ENCODE results near the gene OLFM4. TPM values are rescaled to one million over a fixed set of nuclear protein-coding genes. Genes with fewer than 3 reads are reported as not detected.

OLFM4 gene
- total RNA-seq, 2 experiments from 2014 or later = not detected

DNA sequence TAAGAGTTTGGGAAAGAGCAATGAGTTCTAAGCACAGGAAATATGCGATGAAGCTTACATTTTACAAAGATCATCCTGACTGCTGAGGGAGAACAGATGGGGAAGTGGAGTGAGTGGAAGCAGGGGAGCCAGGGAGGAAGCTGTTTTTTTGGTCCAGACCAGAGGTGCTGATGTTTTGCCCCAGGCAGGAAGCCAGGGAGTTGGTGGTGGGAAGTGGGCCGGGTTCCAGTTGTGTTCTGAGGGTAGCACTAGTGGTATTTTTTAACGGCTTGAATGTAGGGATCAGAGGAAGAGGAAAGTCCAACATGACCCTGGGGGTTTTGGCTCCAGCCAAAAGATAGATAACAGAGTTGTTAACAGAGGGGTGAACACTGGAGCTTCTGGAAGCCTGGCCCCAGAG, 20.7 kb upstream of the OLFM4 start:
- ChIA-PET CTCF (no interaction called here), POLR2A (no interaction called here)
- H3K4me1 ChIP-seq (ENCODE audit: insufficient read depth, low read length) = no peaks in the 10 kb centered on the region
- no peak overlapping the region for H3K27ac ChIP-seq (ENCODE audit: low read depth in 1 of 2, low read length in 2 of 2)
- H3K27me3 ChIP-seq (ENCODE audit: control insufficient read depth in 1 of 2, insufficient read depth in 2 of 2, low read length in 2 of 2) = peaks cover 0 to 5% of the 10 kb centered on the region in 2 experiments
- intact Hi-C loops (cut with DNase I, micrococcal nuclease) = no loop called here
- no peak for ATAC-seq (ENCODE audit: poor library complexity)
- H3K4me3 ChIP-seq (ENCODE audit: low read length) = no peak overlapping the region
- DNase-seq = no peak
- TF ChIP-seq, protein P1, sequence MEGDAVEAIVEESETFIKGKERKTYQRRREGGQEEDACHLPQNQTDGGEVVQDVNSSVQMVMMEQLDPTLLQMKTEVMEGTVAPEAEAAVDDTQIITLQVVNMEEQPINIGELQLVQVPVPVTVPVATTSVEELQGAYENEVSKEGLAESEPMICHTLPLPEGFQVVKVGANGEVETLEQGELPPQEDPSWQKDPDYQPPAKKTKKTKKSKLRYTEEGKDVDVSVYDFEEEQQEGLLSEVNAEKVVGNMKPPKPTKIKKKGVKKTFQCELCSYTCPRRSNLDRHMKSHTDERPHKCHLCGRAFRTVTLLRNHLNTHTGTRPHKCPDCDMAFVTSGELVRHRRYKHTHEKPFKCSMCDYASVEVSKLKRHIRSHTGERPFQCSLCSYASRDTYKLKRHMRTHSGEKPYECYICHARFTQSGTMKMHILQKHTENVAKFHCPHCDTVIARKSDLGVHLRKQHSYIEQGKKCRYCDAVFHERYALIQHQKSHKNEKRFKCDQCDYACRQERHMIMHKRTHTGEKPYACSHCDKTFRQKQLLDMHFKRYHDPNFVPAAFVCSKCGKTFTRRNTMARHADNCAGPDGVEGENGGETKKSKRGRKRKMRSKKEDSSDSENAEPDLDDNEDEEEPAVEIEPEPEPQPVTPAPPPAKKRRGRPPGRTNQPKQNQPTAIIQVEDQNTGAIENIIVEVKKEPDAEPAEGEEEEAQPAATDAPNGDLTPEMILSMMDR (IDR thresholded peaks at IDR 0.05) = no peak
- no peaks in the 10 kb centered on the region for H3K36me3 ChIP-seq (ENCODE audit: insufficient read depth, low read length)
- Mint-ChIP-seq H3K36me3 (ENCODE audit: low read depth) (no peaks in the 10 kb centered on the region), H3K27me3 (peaks cover 23% of the 10 kb centered on the region), H3K9me3 (no peaks in the 10 kb centered on the region), H3K4me1 (ENCODE audit: low read depth) (no peaks in the 10 kb centered on the region), H3K4me3 (no peak overlapping the region), H3K27ac (no peak overlapping the region)
- no peaks in the 10 kb centered on the region for H3K9me3 ChIP-seq (ENCODE audit: control insufficient read depth in 1 of 2, insufficient read depth in 1 of 2, low read length in 2 of 2)

DNA sequence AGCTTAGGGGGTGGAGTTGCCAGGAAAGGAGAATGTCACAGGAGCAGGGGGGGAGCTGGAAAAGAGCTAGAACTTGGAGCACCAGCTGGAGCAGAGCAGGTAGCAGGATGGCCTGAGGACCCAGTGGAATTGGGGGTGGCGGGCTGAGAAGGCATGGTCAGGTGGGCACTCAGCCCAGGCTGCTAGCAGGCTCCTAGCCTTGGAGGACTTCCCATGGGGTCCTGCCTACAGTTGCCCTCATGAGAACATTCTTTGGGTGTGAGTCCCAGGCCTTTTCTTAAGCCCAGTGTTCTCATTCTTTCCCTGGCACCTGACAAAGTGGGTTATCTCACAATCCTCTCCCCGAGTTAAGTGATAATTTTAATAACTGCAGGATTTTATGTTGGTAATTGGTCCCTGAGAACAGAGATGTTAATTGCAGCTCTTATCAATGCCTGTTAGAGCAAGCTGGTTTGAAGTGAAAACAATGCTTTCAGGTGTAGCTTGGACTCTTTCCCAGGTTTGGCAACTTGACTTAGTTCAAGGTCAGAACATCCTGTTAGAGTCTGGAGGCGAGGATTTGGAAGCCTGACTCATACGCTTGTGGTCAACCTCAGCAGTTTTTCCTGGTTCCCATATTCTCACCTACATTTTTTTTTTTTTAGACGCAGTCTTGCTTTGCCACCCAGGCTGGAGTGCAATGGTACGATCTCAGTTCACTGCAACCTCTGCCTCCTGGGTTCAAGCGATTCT, 18.1 kb upstream of the OLFM4 start:
- H3K4me1 Mint-ChIP-seq (ENCODE audit: low read depth) = no peaks in the 10 kb centered on the region
- TF ChIP-seq, protein P1 (IDR thresholded peaks at IDR 0.05) = no peak
- H3K27ac Mint-ChIP-seq = no peak overlapping the region
- no peaks in the 10 kb centered on the region for H3K9me3 Mint-ChIP-seq
- no peaks in the 10 kb centered on the region for H3K4me1 ChIP-seq (ENCODE audit: insufficient read depth, low read length)
- DNase-seq (no peak), ATAC-seq (ENCODE audit: poor library complexity) (no peak)
- POLR2A ChIA-PET = no interaction called here
- no peaks in the 10 kb centered on the region for H3K36me3 ChIP-seq (ENCODE audit: insufficient read depth, low read length)
- intact Hi-C loops (cut with DNase I, micrococcal nuclease) = no loop called here
- peaks cover 0 to 6% of the 10 kb centered on the region in 2 experiments for H3K27me3 ChIP-seq (ENCODE audit: control insufficient read depth in 1 of 2, insufficient read depth in 2 of 2, low read length in 2 of 2)
- H3K4me3 Mint-ChIP-seq = no peak overlapping the region
- peaks cover 0 to under 1% of the 10 kb centered on the region in 2 experiments for H3K9me3 ChIP-seq (ENCODE audit: control insufficient read depth in 1 of 2, insufficient read depth in 1 of 2, low read length in 2 of 2)
- no peak overlapping the region for H3K4me3 ChIP-seq (ENCODE audit: low read length)
- H3K27me3 Mint-ChIP-seq = peaks cover 31% of the 10 kb centered on the region
- CTCF ChIA-PET = no interaction called here
- no peaks in the 10 kb centered on the region for H3K36me3 Mint-ChIP-seq (ENCODE audit: low read depth)
- H3K27ac ChIP-seq (ENCODE audit: low read depth in 1 of 2, low read length in 2 of 2) = no peak overlapping the region

DNA sequence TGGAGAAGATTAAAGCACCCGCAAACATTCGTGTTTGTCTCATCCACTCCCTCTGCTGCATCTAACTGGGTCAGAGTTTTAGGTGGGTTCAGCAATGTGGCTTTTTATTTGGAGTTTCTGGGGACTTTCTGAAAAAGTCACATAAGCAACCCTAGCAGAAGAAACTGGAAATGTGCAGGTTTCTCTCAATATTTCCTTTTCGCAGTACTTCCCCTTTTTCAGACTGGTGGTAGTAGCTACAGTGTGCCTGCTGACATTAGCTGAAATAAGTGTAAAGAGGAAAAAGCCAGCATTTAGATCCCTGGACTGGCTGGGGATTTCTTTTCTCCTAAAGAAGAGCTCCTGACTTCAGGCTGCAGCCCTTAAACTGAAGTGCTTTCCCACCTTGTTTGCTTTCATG, 15.9 kb upstream of the OLFM4 start:
- Histone ChIP-seq H3K4me3 (ENCODE audit: low read length) (no peak overlapping the region), H3K9me3 (ENCODE audit: control insufficient read depth in 1 of 2, insufficient read depth in 1 of 2, low read length in 2 of 2) (peaks cover 0 to 5% of the 10 kb centered on the region in 2 experiments), H3K36me3 (ENCODE audit: insufficient read depth, low read length) (no peaks in the 10 kb centered on the region), H3K4me1 (ENCODE audit: insufficient read depth, low read length) (no peaks in the 10 kb centered on the region), H3K27me3 (ENCODE audit: control insufficient read depth in 1 of 2, insufficient read depth in 2 of 2, low read length in 2 of 2) (peaks cover 0 to 6% of the 10 kb centered on the region in 2 experiments), H3K27ac (ENCODE audit: low read depth in 1 of 2, low read length in 2 of 2) (no peak overlapping the region)
- Mint-ChIP-seq H3K36me3 (ENCODE audit: low read depth) (no peaks in the 10 kb centered on the region), H3K27ac (no peak overlapping the region), H3K4me3 (no peak overlapping the region), H3K4me1 (ENCODE audit: low read depth) (no peaks in the 10 kb centered on the region), H3K27me3 (peaks cover 29% of the 10 kb centered on the region), H3K9me3 (no peaks in the 10 kb centered on the region)
- intact Hi-C loops (cut with DNase I, micrococcal nuclease) = no loop called here
- TF ChIP-seq, protein P1 (IDR thresholded peaks at IDR 0.05) = no peak
- POLR2A ChIA-PET = no interaction called here
- CTCF ChIA-PET = no interaction called here
- no peak for ATAC-seq (ENCODE audit: poor library complexity)
- DNase-seq = no peak

Data from CD4-positive, alpha-beta T cell (primary cell).